NCI-H748 (cell line): ENCODE measurements around the gene NOL3.

Experiments
- DNase-seq: peaks from one replicate; lab custom pipeline; 2025; ENCODE audit not compliant: unreplicated experiment; lab: John Stamatoyannopoulos, UW

NOL3 gene

DNA sequence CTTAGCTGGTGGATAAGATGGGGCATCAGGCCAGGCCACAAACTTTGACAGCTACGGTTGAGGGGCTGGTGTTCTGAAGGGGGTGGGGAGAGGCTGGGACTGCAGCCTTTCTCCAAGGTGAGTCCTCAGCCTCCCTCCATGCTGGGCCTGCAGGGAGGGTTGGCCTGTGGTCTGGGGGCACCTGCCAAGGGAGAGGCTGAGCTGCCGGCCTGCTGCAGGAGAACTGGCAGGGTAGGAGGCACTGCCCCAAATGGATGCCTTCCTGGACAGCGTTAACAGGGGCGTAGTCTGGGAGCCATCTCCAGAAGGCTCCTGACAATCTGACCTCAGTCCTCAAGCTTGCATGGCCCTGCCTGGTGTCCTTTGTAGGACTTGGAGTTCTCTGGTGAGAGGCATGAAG lies 33.7 kb downstream of the NOL3 start:
- DNase-seq, result no peak

DNA sequence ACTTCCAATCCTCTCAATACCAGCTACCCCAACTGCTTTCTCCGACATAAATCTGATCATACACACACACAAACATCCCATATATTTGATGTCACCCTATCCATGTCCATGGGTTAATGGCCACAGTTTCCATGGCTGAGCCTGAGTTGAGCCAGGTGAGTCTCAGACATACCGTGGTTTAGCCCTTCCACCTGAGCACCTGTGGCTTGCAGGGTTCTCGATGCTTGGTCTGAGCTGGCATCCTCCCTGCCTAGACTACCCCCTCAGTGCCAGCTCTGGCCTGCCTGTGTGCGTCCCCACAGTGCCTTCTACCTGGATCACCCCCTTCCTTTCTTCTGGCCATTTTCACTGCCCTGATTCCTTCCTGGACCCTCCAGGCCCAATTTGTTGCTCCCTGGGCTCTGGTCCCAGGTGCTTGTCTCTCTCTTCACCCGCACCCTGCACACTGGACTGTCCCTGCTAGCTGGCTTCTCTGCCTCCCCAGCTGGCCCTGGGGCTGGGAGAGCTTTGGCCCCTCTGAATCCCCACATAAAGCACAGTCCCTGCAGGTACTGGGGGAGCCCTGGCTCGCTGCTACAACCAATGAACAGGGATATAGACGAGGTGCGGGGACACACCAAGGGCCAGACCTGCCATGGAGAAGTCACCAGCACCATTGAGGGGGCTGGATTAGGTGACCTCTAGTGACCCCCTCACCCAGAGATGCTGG lies 35.9 kb downstream of the NOL3 start:
- DNase-seq, result no peak

DNA sequence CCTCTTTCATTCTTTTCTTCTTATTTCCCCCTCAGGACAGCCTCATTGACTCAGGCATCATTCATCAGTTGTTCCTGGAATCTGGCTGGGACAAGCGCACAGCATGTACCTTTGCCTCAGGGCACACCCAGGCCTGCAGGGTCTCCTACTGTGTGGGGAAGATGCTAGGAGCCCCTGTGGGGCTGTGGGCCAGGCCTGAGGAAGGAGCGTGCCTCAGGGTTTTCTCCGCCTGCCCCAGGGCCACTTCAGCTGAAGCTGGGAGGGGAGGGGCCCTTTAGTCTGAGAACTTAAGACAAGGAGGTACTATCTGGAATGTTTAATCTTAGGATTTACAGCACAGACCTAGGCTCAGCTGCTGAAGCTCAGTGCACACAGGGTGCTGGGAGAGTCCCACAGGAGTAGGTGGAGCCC lies 36.5 kb downstream of the NOL3 start:
- no peak for DNase-seq

DNA sequence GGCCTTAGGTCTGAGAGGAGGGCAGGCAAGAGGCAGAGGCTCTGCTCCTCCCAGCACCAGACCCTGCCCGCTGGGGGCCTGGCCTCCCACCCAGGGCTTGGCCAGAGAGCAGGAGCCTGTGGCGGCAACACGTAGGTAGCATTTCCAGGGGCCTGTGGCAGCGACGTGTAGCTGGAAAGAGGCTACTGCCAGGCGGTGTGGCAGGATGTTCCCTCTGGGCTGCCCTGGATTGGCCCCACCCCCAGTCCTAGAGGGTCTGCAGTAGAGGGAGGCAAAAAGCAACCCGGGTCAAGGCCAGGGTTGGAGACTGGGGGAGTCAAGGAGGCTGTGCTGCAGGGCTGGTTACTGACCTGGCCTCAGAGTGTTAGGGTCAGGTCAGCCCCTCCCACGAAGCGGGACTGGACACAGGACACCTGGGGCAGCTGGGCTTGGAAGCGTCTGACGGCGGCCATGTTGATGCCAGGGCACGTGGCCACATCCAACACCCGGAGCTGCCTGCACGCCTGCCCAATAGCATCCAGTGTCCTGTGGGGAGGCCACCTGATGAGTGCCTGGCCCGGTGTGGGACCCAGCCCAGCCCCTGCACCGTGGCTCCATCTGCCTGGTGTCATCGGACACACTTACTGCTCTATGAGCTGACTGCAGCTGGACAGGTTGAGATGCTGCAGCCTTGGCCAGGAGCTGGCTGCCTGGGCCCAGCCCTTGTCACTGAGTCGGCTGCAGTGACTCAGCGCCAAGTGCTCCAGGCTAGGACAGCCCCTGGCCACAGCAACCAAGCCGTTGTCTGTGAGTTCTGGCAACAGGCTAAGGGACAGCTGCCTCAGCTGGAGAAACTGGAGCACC lies 37.1 kb downstream of the NOL3 start:
- no peak for DNase-seq

DNA sequence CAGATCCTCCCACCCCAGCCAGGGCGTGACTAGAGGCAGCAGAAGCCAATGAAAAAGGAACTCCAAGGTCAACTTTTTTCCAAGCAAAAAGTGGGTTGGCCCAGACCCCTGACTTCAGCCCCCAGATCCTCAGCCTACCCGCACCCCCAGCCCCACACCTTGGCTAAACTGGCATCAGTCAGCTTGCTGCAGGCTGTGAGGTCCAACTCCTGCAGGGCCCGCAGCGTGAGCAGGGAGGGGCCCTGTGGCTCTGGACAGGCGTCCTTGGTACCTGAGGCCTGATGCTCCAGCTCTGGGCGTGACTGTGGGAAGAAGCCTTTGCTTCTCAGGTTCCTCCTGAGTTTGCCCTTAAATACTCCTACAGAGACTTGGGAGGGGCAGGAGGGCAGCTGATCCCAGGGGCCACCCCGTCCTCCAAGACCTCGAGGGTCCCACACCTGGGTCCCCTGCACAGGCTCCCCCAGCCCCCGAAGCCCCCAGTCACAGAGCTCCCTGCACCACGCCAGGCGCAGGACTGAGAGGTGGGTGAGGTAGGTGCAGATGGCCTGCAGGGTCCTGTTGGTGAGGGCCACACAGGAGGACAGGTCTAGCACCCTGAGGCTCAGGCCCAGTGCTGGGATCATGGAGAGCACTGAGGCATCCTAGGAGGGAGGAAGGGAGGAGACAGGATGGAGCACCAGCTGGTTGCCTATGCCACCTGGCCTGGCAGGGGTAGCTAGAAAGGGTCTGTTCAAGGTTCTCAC lies 38.0 kb downstream of the NOL3 start:
- no peak for DNase-seq

DNA sequence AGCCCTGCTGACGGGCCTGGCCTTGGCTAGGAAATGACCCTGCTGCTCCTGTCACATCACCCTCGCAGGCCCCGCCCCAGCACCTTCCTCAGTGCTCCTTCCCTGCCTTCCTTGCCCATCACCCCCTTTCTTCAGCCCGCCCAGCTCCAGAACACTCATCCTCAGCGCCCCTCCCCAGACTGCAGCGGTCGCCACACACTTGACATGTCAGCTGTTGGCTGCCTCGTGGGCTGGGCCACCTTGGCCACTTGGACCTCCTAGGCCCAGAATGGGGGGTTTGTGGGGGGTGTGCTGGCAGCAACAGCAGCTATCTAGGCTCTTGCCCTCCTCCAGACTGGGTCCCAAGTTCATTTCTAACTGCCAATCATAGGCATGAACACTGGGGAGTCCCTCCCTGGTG lies 39.2 kb downstream of the NOL3 start:
- DNase-seq, result no peak

DNA sequence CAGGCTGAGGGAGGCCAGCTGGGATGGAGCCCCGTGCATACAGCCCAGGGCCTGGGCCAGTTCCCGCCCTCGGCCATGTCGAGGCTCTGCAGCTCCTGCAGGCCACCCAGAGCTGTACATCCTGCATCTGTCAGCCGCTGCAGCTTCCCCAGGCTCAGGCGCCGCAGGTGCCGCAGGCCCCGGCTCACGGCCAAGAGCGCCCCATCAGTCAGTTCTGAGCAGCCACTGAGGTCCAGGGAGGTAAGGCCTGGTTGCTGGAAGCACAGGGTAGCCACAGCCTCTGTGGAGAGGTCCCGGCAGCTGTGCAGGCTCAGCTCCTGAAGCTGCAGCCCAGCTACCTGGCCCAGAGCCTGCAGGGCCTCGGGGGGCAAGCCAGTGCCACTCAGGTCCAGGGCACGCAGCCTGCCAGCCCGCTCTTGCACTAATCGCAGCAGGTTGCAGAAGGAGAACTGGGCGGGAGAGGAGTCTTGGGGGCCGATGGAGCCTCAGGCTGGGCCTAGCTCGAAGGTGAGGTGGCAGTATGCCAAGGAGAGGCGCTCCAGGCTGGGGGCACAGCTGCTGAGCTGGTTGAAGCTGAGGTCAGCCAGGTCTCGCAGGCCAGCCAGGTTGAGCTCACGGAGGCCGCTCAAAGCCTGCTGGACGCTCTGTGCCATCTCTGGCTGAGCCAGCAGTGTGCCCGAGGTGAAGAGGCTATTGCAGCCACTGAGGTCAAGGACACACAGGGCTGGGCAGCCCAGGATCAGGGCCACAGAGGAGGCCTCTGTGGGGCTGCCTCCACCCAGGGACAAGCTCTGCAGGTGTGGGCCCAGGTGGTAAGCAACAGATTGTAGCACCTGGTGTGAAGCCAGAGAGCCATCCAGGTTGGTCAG lies 40.0 kb downstream of the NOL3 start:
- DNase-seq, result no peak

DNA sequence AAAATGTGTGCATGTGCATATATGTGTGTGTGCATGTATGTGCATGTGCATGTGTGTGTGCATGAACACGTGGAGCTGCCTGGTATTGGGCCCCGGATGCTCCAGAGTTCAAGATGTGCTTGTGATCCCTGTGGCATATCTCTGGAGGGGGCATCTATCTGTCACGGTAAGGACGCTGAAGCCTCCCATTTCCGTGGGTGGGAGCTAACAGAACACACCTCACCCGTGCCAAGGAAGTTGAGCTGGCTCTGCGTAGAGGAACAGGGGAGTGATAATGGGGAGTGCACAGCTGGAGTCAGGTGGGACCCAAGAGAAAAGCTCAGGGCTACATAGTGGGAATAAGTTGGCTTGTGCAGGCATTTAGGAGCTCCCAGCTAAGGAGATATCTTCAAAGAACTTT lies 41.3 kb downstream of the NOL3 start:
- DNase-seq, result no peak

DNA sequence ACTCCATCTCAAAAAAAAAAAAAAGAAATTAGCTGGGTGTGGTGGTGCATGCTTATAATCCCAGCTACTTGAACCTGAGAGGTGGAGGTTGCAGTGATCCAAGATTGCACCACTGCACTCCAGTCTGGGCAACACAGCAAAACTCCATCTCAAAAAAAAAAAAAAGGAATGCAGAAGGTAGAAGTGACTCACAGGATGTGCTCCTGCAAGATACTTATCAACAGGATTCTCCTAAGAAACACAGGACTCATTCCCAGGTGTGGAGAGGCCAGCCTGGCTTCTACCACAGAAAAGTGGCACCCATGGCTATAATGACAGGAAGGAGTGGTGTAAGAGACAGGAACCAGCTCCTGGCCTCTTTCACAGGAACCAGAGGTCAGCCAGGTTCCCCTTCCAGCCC lies 42.4 kb downstream of the NOL3 start:
- DNase-seq, result no peak

DNA sequence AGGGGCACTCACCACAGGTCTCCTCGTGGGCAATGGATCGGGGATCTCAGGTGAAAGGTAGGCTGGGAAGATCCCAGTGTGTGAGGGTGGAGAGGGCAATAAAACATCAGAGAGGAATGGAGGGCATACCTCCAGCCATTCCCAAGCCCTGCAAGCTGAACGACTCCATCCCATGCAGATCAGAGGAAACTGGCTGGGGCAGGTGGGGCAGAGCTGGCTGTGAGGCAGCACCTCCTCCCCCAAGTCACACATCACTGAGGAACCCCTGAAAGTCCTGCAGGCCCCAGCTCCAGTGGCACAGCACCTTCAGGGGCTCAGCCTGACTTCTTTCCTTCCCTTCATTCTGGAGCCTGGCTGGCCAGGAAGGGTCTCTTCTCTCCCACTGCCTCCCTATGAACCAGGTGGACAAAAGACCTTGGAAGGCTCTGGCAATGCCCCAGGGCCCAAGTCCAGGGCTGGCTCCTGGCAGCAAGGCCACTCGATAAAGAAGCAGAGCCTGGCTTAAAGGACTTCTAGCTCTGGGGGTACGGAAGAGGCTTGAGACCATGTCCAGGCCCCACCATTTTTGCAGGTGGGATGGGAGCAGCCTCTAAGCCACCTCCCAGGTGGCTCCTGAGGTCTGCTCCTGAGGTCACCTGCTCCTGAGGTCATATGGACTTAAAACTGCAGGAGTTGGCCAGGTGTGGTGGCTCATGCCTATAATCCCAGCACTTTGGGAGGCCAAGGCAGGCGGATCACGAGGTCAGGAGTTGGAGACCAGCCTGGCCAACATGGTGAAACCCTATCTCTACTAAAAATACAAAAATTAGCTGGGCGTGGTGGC lies 43.1 kb downstream of the NOL3 start:
- no peak for DNase-seq

DNA sequence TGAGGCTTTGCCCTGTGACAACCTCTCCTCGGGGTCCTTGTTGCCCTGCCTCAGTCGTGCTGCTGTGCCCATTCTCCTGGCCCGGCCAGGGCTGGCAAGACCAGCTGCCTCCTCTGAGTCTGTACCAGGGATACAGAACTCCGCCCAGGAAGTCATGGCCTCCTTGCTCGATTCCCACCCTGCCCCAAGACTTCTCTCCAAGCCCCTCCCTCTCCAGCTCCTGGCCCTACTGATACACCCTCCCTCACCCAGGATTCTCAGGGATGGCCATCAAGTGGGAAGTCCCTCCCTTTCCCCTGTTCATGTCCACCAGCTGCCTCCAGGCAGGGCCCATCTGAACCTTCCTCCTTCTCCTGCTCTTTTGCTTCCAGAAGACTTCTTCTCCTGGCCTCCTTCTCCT lies 45.4 kb downstream of the NOL3 start:
- DNase-seq, result no peak

DNA sequence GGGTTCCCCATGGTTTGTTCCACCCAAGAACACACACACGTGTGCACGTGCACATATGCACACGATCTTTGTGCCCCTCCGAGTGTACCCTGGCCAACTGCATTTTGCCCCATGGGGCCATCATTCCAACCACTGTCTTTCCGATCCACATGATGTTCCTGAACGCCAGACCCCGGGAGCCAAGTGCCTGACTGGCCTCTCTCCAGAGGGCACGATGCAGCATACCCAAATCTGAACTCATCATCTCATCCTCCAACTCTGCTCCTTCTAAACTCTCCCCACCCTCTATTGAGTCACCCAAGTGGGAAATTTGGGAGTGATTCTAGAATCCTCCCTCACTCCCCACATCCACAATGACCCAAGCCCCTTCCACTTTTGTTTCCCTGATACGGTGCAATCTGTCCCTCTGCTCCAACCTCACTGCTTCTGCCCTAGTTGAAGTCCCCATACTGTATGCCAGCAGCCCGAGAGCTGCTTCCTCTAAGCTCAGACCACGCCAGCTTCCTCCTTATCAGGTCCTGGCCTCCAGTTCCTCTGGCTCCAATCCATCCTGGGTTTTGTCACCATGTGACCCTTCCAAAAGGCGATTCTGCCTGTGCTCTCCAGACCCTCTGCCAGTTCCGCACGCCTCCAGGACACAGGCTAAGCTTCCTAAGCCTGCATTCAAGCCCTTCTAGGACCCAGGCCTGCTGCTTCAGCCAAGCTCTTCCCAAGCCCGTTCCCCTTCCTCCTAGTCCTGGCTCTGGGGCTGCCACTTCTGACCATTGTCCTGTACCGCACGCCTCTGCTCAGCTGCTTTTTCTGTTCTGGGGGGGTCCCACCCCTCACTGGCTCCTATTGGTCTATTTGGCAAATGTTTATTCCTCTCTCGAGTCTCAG lies 46.5 kb downstream of the NOL3 start:
- DNase-seq, result no peak

DNA sequence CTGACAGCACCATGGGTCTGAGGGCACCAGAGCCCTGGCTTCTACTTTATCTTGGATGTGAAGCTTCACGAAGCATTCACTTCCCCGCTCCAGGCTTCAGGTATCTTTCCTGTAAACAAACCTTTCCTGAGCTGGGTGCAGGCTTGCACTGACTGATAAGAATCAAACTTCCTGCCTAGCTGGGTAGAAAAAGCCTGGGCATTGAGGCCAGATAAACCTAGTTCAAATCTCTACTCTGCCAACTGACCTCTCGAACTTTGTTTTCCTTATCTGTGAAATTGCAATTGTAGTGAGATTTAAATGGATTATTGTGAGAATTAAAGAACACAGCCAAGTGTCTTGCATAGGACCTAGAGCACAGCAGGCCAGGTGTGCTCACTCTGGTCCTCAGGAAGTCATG lies 53.7 kb downstream of the NOL3 start:
- DNase-seq, result no peak
